VCaP (cell line): ENCODE data around the gene CLASRP.
"Not testable (repeated sequence)": the region's sequence is repeated elsewhere in the genome, so short reads cannot be mapped to it uniquely, and the experiment has no call there.

Experiments
- H3K27ac ChIP-seq: fragments of 450-650 bp; 2 replicates; pipeline ENCODE4 v1.5.1; 2017
- TF ChIP-seq, protein P1 (sequence below): fragments of 450-650 bp; conservative IDR thresholded peaks from 2 replicates; pipeline ENCODE4 v1.5.1; 2017; ENCODE audit warnings: mild to moderate bottlenecking, moderate library complexity

Gene CLASRP

DNA sequence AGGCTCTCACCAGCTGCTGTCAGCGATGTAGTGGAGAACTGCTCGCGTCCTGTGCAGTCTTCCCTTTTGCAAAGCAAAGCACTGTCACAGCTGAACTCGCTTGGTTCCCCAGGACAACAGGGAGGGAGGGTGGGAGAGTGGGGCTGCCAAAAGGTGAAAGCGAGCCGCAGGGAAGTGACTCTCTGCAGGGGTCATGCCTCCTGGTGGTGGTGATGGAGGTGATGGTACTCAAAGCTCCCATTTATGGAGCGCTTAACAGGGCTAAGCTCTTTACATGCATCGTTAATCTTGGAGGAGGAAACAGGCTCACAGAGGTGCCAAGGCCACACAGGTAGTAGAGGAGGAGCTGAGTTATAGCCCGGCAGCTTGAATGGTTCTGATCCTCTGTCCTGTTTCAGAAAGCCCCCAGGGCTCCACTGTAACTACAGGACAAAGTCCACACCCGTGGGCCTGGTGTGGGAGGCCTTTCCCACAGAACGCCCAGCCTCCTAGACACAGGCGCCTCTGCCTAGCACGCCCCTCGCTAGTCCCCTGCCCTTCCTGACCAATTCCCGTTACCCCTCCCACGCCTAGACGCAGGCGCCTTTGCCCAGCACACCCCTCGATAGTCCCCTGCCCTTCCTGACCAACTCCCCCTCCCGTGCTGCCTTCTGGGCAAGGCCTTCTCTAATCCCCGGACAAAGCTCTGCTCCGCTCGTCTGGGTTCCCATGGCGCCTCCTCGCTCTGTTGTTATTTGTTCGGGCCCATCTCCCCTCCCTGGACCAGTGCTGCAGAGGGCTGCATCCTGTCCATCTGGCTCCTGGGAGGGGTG is 64.9 kb downstream of the CLASRP start:
- H3K27ac ChIP-seq, result 0 out of 2 replicates have a peak overlapping the region, but pooled peaks have one; percentile 2
- TF ChIP-seq, protein P1, sequence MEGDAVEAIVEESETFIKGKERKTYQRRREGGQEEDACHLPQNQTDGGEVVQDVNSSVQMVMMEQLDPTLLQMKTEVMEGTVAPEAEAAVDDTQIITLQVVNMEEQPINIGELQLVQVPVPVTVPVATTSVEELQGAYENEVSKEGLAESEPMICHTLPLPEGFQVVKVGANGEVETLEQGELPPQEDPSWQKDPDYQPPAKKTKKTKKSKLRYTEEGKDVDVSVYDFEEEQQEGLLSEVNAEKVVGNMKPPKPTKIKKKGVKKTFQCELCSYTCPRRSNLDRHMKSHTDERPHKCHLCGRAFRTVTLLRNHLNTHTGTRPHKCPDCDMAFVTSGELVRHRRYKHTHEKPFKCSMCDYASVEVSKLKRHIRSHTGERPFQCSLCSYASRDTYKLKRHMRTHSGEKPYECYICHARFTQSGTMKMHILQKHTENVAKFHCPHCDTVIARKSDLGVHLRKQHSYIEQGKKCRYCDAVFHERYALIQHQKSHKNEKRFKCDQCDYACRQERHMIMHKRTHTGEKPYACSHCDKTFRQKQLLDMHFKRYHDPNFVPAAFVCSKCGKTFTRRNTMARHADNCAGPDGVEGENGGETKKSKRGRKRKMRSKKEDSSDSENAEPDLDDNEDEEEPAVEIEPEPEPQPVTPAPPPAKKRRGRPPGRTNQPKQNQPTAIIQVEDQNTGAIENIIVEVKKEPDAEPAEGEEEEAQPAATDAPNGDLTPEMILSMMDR, result no peak

DNA sequence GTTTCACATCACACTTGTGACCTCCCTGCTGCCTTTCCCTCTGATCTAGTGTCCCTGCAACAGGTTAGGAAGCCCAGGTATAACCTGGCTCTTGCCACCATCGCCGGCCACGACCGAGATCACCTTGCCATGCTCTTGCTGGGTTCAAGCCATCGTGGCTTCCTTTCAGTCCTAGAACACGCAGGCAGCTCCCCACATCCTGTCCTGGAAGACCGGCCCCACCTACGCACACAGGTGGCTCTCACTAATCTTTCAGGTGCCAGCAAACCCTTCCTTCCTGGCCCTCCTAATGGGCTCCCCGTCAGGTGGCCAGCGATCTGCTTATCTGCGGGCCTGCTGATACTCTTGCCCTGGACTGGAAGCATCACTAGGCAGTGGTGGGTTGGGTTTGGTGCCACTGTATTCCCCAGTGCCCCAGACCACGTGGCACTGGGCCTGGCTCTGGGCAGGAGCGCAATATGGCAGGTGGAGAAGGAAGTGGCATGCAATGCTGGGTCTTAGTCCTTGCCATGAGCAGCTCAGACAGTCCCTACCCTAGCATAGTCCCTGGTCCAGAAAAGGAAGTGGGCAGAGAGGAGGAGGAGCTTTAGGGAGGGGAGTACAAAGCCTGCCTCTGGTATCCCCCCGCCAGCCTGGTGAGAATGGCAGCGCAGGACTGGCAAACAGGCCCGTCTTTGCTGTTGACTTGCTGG is 66.0 kb downstream of the CLASRP start:
- TF ChIP-seq, protein P1, result no peak
- H3K27ac ChIP-seq, result no peak overlapping the region

DNA sequence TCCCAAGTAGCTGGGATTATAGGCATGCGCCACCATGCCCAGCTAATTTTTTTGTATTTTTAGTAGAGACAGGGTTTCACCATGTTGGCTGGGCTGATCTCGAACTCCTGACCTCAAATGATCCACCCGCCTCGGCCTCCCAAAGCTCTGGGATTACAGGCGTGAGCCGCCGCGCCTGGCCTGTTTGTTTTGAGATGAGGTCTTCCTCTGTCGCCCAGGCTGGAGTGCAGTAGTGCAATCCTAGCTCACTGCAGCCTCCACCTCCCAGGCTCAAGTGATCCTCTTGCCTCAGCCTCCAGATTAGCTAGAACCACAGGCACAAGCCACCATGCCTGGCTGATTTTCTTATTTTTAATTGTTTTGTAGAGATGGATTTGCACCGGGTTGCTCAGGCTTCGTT is 67.5 kb downstream of the CLASRP start:
- not testable (repeated sequence) for H3K27ac ChIP-seq

DNA sequence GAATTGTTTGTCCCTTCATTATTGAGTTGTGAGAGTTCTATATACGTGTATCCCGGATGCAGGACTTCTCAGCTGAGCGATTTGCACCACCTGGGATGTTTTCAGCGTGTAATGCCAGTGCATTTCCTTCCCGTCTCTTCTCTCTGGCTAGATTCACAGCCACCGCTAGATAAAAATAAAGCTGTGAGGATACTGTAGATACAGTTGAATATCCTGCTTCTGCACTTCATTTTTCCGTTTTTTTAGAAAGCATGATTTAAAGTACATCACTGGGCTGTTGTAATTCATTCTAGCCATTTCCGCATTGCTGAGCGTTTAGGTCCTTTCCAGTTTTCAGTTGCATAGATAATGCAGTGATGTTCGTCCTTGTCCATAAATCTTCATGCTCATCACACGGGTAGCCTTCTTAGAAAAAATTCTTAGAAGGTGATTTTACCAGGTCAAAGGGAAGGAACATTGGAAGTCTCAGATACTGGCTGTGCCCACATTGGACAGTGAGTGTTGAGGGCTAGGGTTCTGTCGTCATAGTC is 68.8 kb downstream of the CLASRP start:
- no peak overlapping the region for H3K27ac ChIP-seq
- TF ChIP-seq, protein P1, result no peak

DNA sequence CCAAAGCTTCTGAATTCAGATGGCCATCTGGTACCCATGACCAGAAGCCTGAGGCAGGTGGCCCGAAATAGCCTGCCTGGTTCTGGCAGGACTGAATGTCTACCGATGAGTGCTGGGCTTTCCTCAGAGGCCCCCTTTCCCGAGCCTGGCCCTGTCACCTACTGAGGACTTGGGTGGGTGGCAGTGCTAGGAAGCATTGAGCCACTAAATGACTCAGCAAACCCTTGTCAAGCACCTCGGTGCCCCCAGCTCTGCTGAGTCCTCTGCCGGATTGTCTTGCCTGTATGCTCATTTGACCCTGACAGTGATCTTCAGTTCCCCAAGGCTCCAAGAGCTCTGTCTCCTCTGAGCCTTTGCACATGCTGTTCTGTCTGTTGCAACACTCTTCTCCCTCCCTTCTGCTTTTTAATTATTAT is 72.0 kb downstream of the CLASRP start:
- H3K27ac ChIP-seq, result no peak overlapping the region
- TF ChIP-seq, protein P1, result no peak

DNA sequence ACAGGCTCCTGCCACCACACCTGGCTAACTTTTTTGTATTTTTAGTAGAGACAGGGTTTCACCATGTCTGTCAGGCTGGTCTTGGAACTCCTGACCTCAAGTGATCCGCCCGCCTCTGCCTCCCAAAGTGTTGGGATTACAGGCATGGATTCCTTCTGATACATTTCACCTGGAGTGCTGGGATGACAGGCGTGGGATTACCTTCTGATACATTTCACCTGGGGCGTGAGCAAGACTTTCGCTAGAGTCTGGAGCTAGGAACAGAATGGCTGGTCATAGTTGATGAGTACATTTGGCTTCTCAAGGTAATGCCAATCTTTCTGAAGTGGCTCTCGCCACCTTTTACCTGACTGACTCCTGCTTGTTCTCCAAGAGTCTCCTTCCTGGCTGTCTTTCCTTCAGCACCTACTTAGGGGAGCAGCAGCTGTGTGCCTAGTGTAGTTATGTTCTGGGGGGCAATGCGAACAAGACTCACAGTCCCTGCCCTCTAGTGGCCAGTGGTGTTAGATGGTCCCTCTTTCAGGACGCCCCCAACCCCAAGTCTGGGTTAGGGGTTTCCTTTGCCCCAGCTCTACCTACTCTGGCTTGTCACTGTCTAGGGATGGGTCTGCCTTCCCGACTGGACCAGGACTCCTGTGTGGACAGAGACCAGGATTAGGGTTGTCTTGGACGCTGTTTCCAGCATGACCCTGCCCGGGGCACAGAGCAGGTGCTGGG is 73.4 kb downstream of the CLASRP start:
- H3K27ac ChIP-seq, result peak overlapping the region; percentile 71
- TF ChIP-seq, protein P1, result no peak

DNA sequence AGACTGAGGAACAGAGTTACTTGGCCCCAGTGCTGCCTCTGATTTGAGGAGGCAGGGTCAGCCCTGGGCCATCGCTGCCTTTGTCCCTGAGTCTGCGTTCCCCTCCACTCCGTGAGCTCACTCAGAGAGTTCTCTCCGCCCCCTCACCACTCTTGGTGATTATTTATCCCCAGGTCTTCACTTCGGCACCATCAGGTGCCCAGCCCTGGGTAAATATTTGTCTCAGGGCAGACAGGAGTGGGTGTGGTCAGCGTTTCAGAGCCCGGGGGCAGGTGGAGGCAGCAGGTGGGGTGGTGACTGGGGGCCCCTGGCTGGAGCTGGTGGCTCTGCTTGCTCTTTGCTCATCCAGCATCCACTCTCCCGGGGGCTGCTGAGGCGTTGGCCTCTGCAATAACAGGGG is 74.8 kb downstream of the CLASRP start:
- peak overlapping the region; percentile 71 for H3K27ac ChIP-seq
- TF ChIP-seq, protein P1, result no peak
